Measurements from ENCODE around the gene NAA38.
A peak's percentile ranks its signal among the peaks of the same experiment; 100 is the strongest.

Gene NAA38

DNA sequence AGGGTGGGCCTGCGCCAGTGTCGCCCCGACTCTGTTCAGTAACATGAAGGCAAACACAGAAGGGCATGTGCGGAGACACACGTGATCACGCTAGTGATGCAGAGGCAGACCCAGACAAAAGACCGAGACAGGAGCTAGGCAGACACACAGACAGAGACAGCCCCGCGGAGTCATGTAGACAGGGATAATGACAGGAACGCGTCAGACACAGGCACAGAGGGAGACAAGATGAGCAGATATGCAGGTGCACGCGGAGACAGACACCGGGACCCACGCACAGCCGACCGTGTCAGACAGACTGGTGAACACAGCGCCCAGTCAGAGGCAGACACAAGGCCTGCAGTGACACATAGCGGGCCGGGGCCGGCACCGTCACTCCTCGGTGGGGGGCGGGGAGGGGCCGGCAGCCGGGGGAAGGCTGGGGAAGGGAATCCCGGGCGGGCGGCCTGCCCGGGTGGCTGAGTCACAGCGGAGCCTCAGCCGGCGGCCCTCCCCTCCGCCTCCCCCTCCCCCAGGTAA is 15.9 kb downstream of the NAA38 start:
- DNase-seq (ENCODE audit: low spot score) = peak; percentile 79

DNA sequence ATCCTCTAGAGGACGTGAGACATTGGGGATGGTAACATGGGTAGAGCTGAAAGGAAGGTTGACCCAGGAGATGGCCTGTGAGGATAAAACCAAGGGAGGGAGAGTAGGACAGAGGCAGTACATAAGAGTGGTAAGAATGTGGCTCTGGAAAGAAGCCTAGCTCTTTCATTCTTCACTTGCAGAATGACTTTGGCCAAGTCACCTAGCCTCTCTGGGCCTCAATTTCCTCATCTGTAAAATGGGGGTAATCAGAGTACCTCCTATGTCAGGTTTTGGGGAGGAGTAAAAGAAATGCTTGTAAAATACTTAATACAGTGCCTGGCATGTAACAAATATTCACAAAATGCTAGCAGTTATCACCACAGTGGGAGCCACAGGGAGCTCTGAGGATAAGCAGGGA is 16.5 kb downstream of the NAA38 start:
- no peak for DNase-seq (ENCODE audit: low spot score)

DNA sequence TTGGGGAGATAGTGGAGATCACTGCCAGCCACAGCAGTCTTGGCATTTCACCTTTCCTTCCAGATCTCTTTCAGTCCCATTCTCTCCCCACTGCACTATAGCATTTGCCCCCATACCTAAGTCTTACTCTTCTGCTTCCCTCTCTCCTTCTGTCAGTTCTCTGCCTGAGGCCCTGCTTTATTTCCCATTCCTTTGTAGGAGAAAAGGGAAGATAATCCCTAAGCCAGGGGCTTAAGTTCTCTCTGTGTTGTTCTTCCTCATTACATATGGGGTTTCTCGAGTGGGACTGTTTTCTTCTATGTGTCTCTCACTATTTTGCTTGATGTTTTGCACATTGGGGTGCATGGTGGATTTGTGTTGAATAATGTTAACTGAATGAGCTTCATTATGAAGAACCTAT is 16.9 kb downstream of the NAA38 start:
- DNase-seq (ENCODE audit: low spot score) = no peak

DNA sequence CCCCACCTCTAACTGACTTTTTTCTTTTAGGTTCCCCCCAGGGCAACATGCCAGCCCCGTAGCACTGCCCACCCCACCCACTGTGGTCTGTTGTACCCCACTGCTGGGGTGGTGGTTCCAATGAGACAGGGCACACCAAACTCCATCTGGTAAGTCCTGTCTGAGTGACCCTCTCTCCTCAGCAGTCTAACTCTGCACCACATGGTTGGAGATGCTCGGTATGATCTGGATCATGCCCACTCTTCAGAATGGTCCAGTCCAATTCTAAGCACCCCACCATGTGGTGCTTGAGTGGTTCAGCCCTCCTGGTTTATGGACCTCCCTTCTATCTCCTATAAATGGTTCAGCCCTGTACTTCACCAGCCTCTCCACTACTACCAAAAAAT is 17.5 kb downstream of the NAA38 start:
- DNase-seq (ENCODE audit: low spot score) = peak; percentile 68

DNA sequence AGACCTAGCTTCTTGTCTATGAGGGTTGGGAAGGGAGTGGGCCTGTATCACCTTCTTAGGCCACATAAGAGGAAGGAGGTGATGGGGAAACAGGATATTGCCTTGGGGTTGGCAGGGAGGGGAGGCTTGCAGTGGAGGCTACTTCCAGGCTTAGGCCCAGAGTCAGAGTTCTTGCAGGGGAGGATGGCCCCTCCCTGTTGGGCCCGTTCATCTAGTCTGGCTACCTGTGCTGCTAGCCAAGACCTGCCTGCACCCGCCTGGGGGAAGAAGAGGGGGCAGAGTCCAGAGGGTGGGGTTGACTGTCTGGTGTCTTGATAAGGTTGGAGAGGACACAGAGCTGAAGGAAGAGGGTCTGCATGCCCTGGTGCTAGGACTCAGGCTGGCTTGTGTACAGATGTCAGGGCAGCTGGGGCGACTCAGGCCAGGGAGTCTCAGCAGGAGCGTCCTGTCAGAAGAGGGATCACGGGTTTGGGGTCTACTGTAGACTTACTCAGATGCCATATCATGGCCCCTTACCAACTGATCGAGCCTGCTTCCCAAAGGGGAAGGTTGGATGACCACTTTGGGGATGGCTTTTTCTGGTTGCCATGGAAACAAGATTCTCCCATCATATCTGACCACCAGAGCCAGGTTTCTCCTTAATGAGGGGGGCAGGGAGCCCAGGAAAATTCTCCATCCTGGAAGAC is 18.0 kb downstream of the NAA38 start:
- DNase-seq (ENCODE audit: low spot score) = peak; percentile 21

DNA sequence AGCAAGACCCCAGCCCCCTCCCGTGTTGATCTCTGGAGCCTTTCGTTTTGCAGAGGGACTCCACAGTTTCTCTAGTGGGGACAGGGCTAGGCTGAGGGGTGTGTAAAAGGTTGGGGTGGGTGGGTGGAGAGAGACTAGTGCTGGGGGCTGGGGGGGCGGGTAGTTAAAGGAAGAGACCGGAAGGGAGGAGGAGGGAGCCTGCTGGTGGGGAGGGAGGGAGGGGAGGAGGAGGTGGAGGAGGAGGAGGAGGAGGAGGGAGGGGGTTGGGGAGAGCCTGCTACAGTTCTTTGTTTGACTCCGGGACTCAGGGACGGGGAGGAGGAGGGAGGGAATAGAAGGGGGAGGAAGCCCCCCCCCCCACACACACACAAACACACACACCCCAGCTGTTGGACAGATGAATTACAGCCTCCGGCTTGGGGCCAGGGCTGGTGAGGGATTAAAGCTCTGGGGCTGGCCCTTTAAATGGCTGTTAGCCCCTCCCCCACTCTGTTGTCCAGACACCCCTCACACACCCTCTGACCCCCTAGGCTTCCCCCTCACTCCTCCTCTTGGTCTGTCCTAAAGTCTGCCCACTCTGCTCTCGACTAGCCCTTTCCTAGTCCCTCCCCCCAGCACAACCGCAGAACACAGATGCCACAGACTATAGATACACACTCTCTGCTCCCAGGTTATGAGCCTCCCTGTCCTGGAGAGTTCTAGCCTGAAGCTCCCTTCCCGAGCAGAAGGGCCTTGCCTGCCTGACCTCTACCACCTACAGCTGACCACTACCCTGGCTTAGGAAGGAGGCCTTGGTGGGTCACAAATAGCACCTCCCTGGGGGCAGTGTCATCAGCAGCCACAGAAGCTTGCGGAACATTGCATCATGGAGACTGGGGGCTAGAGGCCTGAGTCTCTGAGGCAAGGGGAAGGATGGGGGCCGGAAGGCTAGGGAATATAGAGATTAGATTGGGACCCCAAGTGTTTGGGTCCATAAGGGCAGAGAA is 19.0 kb downstream of the NAA38 start:
- peak; percentile 17 for DNase-seq (ENCODE audit: low spot score)

DNA sequence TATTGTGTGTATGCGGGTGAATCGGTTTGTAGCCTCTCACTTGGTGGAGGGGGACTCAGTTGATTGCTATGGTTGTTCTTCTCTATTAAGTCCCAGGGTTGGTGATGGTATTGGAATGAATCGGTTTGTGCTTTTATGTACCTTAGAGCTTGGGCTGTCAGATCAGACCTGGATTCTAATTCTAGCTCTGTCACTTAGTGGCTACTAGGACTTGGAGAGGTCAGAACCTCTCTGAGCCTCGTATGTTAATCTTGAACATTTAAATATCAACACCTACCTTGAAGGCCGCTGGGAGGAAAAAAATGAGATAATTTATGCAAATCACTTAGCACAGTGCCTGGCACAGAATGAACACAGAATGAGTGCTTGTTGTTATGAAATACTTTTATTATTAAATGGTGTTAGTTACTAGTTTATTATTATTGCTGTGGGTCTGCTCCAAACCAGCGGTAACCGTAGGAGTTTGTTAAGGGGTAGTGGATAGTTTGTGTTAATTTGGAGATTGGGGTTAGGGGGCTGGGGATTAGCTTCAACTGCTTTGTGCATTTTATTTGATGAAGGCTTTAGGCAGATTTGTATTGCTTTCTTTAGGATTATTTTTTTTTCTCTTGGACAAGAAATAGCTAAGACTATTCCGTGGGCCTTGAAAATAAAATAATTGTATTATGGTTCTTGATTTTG is 19.8 kb downstream of the NAA38 start:
- peak; percentile 64 for DNase-seq (ENCODE audit: low spot score)

DNA sequence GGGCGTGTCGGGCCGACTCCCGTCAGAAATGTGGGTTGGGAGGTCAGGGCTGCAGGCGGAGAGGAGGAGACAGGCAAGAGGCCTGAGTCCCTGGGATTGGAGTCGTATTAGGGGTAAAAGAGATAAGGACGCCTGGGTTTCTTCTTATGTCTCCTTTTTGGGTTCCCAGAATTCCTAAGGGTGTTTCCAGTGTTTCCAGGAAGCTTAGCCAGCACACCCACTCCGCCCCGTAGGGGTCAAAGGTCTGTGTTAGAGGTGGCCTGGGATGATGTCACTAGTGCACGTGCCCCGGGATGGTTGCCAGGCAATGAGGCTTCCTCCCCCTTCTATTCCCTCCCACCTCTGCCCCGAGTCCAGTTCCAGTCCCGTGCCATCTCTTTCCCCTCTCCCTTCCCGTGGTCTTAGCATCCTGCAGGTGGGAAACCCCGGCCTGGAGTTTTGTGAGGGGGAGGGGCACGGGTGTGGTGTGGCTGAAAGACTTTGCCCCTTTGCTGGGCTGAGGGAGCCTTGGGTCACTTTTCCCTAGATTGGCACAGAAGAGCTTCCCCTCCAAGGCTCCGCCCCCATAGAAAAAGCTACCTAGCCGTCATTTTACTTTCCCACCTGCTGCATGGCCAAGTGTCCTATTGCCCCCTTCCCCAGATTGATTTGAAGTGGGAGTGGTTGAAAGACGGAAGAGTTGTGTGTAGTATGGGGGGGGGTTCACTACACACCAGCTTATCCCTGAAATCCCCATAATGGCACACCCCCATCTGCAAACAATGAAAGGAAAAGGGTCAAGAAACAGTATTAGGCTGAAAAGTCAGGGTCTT is 20.6 kb downstream of the NAA38 start:
- peak; percentile 92 for DNase-seq (ENCODE audit: low spot score)

DNA sequence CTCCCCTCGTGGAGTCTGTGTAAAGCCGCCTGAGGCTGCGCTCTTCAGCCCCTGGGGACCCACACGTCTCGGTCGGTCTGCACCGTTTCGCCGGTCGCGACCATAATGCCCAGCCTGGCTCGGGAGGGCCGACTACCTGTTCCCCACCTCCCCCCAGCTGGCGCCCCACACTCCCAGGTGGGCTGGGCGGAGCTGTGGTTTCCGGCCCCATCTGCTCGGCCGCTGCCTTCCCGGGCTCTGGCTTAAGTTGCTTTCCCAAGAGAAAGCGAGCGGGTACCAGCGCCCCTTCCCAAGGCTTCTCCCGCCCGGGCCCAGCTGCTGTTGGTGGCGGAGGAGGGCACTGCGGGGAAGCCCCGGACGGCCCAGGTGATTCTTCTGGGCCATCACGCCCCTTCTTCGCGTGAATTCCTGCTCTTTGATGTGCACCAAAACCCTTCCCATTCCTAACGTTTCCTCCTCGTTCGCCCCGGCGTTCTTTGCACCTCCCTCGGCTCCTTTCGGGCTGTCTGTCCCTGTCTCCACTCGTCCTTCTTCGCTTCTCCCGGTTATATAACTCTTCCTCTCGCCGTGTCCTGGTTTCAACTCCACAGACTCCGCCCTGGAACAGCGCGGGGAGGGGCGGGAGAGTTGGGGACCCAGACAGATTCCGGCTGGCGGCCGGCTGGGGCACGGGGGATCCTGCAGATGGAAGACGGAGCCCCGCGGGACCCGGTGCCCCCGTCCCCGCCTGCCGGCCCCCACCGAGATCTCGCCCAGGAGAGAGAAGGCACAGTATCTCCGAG is 21.4 kb downstream of the NAA38 start:
- DNase-seq (ENCODE audit: low spot score) = no peak

DNA sequence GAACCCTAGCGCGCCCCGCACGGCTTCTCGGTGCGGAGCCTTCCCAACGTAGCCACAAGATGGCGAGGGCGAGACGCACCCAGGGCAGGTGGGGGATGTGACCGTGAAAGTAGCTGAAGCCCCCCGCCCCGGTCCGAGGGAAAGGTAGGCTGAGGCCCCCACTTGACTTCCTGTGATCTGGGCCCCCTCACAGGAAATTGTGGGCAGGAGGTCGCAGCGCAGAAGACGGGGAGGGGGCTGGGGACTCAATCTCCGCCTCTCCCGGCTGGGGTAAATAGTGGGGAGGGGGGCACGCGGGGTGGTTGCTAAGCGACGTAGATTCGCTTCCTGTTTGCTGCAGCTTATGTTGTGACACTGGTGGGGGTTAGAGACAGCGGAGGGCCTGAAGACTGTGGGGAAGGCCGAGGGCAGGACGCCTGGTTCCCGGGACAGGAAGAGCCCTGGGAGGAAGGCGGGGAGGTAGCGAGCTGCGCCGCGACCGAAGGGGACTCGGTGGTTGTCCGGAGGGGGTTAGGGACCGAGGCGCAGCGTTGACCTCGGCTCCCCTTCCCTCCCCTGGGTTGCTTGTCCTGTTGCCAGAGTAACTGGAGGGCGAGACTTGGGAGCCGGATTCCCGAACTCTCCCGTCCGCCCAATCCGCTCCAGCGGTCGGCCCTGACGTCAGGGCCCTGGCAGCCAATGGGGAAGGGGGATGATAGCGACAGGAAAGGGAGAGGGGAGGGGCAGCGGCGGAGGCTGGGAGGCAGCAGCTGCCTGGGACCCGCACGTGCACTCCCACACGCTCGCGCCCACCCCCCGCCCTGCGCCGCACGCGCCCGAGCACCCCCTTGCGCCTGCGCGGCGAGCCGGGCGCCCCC is 22.2 kb downstream of the NAA38 start:
- peak; percentile 88 for DNase-seq (ENCODE audit: low spot score)

DNA sequence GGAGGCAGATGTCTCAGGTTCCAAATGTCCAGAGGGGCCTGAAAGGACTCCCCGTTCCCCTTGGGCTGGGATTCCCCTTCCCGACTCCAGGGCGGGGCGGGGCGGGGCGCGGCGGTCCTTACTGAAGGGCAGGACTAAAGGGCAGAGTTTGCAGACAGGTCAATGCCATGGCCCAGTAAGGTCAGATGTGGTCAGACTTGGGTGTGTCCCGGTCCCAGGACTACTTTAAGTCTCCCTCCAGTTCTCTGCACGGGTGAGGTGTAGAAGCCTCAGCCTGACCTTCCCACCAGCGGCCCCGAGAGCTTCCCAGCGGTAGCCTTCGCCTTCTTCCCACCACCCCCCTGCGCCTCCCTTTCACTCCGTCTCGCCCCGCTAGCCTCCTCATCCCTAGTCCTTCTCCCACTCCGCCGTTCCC is 22.8 kb downstream of the NAA38 start:
- DNase-seq (ENCODE audit: low spot score) = no peak

DNA sequence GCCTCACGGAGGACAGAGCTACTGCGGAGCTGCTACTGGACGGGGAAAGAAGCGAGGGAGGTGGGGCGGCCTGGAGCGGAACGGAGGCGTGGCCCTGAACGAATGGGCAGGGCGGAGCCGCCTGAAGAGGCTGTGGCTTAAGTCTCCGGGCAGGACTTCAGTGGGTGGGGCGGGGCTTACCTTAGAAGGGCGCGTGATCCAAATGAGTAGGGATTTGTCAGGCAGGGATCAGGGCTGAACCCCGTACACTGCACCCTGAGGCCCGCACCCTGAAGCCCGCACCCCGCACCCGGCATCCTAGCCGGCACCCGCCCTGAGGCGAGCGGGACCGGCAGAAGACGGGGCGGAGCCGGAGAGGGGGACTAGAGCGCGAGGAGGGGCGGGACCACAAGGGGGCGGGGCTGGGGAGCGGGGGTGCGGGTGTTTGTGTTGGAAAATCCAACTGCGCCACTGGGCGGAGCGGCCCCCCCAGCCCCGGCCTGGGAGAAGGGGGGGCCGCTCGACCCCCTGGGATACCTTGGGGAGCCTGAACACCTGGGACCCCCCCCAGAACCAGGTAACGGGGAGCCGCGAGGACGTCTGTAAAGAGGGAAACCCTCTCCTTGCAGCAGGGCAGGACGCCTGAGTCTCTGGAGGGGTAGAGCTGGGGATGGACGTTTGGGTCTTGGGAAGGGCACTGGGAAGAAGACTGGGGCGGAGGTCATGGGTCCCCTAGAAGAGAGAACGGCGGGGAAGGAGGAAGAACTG is 23.4 kb downstream of the NAA38 start, which contains the start of gene KDM6B:
TSS of gene KDM6B (plus strand) at position 423 of the 747 bp plus-strand sequence. CDS start 11,338 bp downstream, outside the sequence.
- DNase-seq (ENCODE audit: low spot score) = peak; percentile 96

DNA sequence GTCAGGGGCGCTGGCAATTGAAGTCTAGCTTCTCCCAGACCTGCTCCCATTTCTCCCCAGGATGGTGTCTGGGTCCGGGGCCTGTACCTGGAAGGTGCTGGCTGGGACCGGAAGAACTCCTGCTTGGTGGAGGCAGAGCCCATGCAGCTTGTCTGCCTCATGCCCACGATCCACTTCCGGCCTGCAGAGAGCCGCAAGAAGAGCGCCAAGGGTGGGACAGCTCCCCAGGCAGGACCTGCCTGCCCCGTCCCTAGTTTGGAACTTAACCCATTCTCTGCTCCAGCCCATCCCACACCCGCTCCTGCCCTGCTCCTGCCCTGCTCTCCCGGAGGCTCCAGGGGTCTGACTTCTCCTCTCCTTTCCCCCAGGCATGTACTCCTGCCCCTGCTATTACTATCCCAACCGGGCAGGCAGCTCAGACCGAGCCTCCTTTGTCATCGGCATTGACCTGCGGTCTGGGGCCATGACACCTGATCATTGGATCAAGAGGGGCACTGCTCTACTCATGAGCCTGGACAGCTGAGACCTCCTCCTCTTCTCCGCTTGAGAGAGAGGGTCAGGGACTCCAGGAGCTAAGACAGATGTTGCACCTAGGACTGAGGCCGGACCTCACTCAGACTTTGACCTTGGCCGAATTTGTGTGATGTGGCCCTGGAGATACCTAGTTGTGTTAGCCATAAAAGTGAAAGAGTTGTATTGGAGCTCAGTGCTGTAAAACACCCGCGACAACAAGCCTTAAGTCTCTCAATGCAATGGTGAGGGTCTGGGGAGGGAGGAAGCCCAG is 24.2 kb downstream of the NAA38 start:
- no peak for DNase-seq (ENCODE audit: low spot score)

DNA sequence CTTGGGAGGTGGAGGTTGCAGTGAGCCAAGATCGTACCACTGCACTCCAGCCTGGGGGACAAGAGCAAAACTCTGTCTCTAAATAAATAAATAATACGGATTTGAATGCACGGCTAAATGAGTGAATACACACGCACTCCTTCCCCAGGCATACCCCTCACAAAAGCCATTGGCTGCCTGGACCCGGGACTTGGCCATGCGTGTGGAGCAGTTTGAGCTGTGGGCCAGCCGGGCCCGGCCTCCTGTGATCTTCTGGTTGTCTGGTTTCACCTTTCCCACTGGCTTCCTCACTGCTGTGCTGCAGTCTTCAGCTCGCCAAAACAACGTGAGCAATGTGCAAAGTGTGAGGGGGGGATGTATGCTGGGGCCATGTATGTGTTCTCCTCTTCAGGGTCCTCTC is 24.9 kb downstream of the NAA38 start:
- no peak for DNase-seq (ENCODE audit: low spot score)

DNA sequence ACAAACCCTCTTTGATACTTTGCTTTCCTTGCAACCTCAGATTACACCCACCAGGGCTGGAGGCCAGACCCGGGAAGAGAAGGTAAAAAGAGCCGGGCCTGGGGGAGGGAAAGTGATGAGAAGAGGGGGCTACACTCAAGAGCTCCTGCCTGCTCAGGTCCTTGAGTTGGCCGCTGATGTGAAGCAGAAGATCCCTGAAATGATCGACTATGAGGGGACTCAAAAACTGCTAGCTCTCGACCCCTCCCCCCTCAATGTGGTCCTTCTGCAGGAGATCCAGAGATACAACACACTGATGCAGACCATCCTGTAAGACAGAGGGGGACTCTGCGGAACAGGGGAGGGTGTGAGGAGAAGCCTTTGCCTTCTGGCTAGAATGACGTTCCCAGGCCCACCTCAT is 26.1 kb downstream of the NAA38 start:
- DNase-seq (ENCODE audit: low spot score) = no peak

DNA sequence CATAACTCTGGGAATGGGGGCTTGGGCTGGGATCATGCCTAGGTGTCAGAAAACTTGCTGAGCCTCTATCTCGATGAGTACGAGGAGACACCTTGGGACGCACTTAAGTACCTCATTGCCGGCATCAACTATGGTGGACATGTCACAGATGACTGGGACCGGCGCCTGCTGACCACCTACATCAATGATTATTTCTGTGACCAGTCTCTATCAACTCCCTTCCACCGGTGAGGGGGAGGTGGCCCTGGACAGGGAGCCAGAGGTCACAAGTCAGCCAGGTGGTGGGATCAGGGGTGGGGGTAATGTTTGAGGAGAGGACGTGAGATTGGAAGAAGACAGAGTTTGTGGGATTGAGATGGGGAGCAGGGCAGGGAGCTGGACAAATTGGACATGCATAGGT is 26.7 kb downstream of the NAA38 start:
- no peak for DNase-seq (ENCODE audit: low spot score)

DNA sequence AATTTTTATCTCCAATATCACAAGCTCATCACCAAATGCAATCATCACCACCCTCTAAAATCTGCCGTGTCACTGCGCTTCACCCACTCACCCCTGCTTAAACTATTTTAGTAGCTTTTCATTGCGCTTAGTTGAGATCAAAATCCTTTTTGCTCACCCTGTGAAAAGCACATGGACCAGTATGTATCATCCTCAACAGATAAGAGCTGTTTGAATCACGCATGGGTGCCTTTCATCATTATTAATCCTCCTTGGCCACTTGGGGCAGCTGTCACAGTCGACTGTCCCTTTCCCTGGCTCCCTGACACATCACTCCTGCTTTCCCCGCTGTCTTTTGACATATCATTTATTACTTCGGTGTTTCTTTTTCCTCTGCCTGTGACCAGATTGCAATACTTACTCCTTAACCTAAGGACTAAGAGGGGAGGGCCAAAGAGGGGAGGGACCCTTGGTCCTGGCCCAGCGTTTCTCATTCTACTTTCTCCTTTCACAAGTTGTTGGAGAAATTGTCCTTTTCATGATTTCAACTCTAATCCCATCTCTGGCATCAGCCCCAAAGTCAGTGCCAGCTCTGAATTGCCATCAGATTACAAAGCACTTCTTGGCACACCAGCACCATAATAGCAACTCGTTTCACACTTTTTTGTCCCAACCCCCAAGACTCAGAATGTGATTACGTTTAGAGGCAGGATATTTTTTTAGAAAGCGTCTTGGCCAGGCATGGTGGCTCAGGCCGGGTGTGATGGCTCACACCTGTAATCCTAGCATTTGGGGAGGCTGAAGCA is 32.0 kb downstream of the NAA38 start:
- DNase-seq (ENCODE audit: low spot score) = no peak
